Measurements from ENCODE around the gene SYN1.
"Not testable (repeated sequence)": the region's sequence is repeated elsewhere in the genome, so short reads cannot be mapped to it uniquely, and the experiment has no call there.

SYN1 gene

GRCh38 chrX:47619486-47620302 is at the start of gene SYN1:
TSS of gene SYN1 (minus strand) at chrX:47619857. CDS start at chrX:47619728, 129 bp downstream.
- peak within 1 kb of the TSS; percentile 57 for H3K4me3 ChIP-seq (ENCODE audit: low read depth, low read length)
- no peak within 1 kb of the TSS for H3K9ac ChIP-seq (ENCODE audit: low read depth, low read length)
- H3K27me3 ChIP-seq (ENCODE audit: control insufficient read depth, insufficient read depth, low read length) = no peaks in the 10 kb centered on the region
- no peaks in the 10 kb centered on the region for H3K36me3 ChIP-seq (ENCODE audit: control insufficient read depth, insufficient read depth, low read length)
- H3K4me1 ChIP-seq (ENCODE audit: control insufficient read depth, insufficient read depth, low read length) = no peaks in the 10 kb centered on the region
- peaks cover 23% of the 10 kb centered on the region for H3K9me3 ChIP-seq (ENCODE audit: control insufficient read depth, insufficient read depth, low read length)
- no peak within 1 kb of the TSS for H3K27ac ChIP-seq (ENCODE audit: low read depth, low read length)

DNA sequence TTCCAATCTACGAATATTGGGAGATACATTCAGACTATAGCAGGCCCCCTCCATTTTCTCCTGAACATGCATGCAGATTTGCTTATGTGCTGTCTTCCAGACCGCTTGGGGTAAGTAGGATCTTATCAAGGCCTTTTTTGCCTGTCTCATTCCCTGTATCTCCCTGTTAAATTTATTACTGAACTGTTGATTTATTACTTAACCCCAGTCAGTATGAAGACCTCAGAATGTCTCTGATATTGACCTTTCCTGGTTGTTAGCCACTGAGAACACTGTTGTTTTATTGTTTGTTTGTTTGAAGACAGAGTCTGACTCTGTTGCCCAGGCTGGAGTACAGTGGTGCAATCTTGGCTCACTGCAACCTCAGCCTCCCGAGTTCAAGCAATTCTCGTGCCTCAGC is 46.1 kb upstream of the SYN1 start:
- H3K4me1 ChIP-seq (ENCODE audit: control insufficient read depth, insufficient read depth, low read length); H3K27ac ChIP-seq (ENCODE audit: low read depth, low read length); H3K4me3 ChIP-seq (ENCODE audit: low read depth, low read length); H3K9ac ChIP-seq (ENCODE audit: low read depth, low read length); H3K36me3 ChIP-seq (ENCODE audit: control insufficient read depth, insufficient read depth, low read length); H3K27me3 ChIP-seq (ENCODE audit: control insufficient read depth, insufficient read depth, low read length): not testable (repeated sequence)
- peaks cover 15% of the 10 kb centered on the region for H3K9me3 ChIP-seq (ENCODE audit: control insufficient read depth, insufficient read depth, low read length)

GRCh38 chrX:47664737-47665136 is 45.1 kb upstream of the SYN1 start:
- H3K4me3 ChIP-seq (ENCODE audit: low read depth, low read length) = no peak overlapping the region
- H3K9me3 ChIP-seq (ENCODE audit: control insufficient read depth, insufficient read depth, low read length) = peaks cover 17% of the 10 kb centered on the region
- H3K36me3 ChIP-seq (ENCODE audit: control insufficient read depth, insufficient read depth, low read length) = no peaks in the 10 kb centered on the region
- no peak overlapping the region for H3K27ac ChIP-seq (ENCODE audit: low read depth, low read length)
- no peaks in the 10 kb centered on the region for H3K4me1 ChIP-seq (ENCODE audit: control insufficient read depth, insufficient read depth, low read length)
- H3K9ac ChIP-seq (ENCODE audit: low read depth, low read length) = no peak overlapping the region
- H3K27me3 ChIP-seq (ENCODE audit: control insufficient read depth, insufficient read depth, low read length) = no peaks in the 10 kb centered on the region

- H3K9me3 ChIP-seq (ENCODE audit: control insufficient read depth, insufficient read depth, low read length) = peaks cover 28% of the 10 kb centered on the region
- no peak overlapping the region for H3K9ac ChIP-seq (ENCODE audit: low read depth, low read length)
- no peaks in the 10 kb centered on the region for H3K4me1 ChIP-seq (ENCODE audit: control insufficient read depth, insufficient read depth, low read length)
- no peaks in the 10 kb centered on the region for H3K27me3 ChIP-seq (ENCODE audit: control insufficient read depth, insufficient read depth, low read length)
- no peak overlapping the region for H3K4me3 ChIP-seq (ENCODE audit: low read depth, low read length)
- peaks cover 3% of the 10 kb centered on the region; the same call in 1 of the 2 replicates for H3K36me3 ChIP-seq (ENCODE audit: control insufficient read depth, insufficient read depth, low read length)
- no peak overlapping the region for H3K27ac ChIP-seq (ENCODE audit: low read depth, low read length)
These were observed 42.5 kb upstream of the SYN1 start for GRCh38 chrX:47662144-47662657.

DNA sequence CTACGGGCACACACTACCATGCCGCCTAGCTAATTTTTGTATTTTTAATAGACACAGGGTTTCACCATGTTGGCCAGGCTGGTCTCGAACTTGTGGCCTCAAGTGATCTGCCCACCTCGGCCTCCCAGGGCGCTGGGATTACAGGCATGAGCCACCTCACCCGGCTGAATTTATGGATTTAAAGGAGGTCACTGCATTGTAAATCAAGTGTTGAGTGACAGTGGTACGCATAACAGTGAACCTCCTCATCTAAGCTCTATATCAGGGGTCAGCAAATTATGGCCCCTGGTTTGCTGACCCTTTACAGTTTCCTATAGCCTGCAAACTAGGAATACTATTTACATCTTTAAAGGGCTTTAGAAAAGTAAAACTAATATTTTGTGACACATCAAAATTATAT is 41.9 kb upstream of the SYN1 start:
- no peaks in the 10 kb centered on the region for H3K4me1 ChIP-seq (ENCODE audit: control insufficient read depth, insufficient read depth, low read length)
- peaks cover 30% of the 10 kb centered on the region for H3K9me3 ChIP-seq (ENCODE audit: control insufficient read depth, insufficient read depth, low read length)
- H3K27me3 ChIP-seq (ENCODE audit: control insufficient read depth, insufficient read depth, low read length) = no peaks in the 10 kb centered on the region
- no peak overlapping the region for H3K27ac ChIP-seq (ENCODE audit: low read depth, low read length)
- no peak overlapping the region for H3K9ac ChIP-seq (ENCODE audit: low read depth, low read length)
- no peak overlapping the region for H3K4me3 ChIP-seq (ENCODE audit: low read depth, low read length)
- peaks cover 10% of the 10 kb centered on the region for H3K36me3 ChIP-seq (ENCODE audit: control insufficient read depth, insufficient read depth, low read length)

DNA sequence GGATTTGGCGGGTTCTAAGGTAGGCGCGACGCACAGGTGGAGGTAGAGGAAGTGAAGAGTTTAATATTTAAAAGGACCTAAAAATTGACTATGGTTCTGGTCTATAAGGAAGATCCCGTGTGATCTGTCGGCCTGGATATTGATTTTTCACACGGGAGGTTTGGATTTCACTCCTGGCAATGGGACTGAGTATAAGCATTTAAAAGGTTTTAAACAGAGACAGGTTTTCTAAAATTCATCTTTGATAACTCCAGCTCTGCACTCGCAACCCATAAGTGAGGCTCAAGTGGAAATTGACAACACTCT is 39.7 kb upstream of the SYN1 start:
- H3K27ac ChIP-seq (ENCODE audit: low read depth, low read length) = no peak overlapping the region
- no peaks in the 10 kb centered on the region for H3K4me1 ChIP-seq (ENCODE audit: control insufficient read depth, insufficient read depth, low read length)
- H3K27me3 ChIP-seq (ENCODE audit: control insufficient read depth, insufficient read depth, low read length) = no peaks in the 10 kb centered on the region
- no peak overlapping the region for H3K9ac ChIP-seq (ENCODE audit: low read depth, low read length)
- peaks cover 29% of the 10 kb centered on the region for H3K9me3 ChIP-seq (ENCODE audit: control insufficient read depth, insufficient read depth, low read length)
- H3K4me3 ChIP-seq (ENCODE audit: low read depth, low read length) = peak overlapping the region; percentile 94
- H3K36me3 ChIP-seq (ENCODE audit: control insufficient read depth, insufficient read depth, low read length) = peaks cover 26% of the 10 kb centered on the region

- H3K9ac ChIP-seq (ENCODE audit: low read depth, low read length) = peak within 1 kb of the TSS; percentile 98
- peak within 1 kb of the TSS; percentile 99 for H3K27ac ChIP-seq (ENCODE audit: low read depth, low read length)
- H3K9me3 ChIP-seq (ENCODE audit: control insufficient read depth, insufficient read depth, low read length) = peaks cover 32% of the 10 kb centered on the region
- peak within 1 kb of the TSS; percentile 94 for H3K4me3 ChIP-seq (ENCODE audit: low read depth, low read length)
- no peaks in the 10 kb centered on the region for H3K27me3 ChIP-seq (ENCODE audit: control insufficient read depth, insufficient read depth, low read length)
- H3K36me3 ChIP-seq (ENCODE audit: control insufficient read depth, insufficient read depth, low read length) = peaks cover 26% of the 10 kb centered on the region
- H3K4me1 ChIP-seq (ENCODE audit: control insufficient read depth, insufficient read depth, low read length) = no peaks in the 10 kb centered on the region
These were observed 39.2 kb upstream of the SYN1 start, which contains the start of gene UXT for GRCh38 chrX:47658684-47659420. TSS of gene UXT (minus strand) at chrX:47659180. CDS start at chrX:47658927, 253 bp downstream.

DNA sequence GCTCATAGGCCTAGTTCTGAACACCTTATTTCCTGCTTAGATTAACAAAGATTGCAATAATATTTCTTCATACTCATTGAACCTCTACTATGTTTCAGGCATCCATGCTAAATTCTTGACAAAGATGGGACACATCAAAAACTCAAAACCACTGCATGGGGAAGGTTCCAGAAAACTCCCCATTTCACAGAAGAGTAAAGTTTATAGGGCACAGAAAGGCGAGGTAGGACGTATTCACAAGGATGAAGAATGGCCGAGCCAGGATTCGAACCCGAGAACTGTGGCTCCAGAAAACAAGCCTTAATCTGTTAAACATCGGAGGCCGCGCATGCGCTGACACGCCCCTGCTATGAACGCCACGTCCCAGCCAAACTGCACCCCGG is 38.6 kb upstream of the SYN1 start:
- peak overlapping the region; percentile 75 for H3K9ac ChIP-seq (ENCODE audit: low read depth, low read length)

GRCh38 chrX:47651043-47651905 is 31.6 kb upstream of the SYN1 start:
- H3K4me3 ChIP-seq (ENCODE audit: low read depth, low read length) = peak overlapping the region; percentile 68
- H3K9ac ChIP-seq (ENCODE audit: low read depth, low read length) = no peak overlapping the region; the same call in 1 of the 2 replicates
- peaks cover 37% of the 10 kb centered on the region for H3K9me3 ChIP-seq (ENCODE audit: control insufficient read depth, insufficient read depth, low read length)
- peak overlapping the region; percentile 78 for H3K27ac ChIP-seq (ENCODE audit: low read depth, low read length)
- H3K36me3 ChIP-seq (ENCODE audit: control insufficient read depth, insufficient read depth, low read length) = peaks cover 35% of the 10 kb centered on the region
- no peaks in the 10 kb centered on the region; the same call in 1 of the 2 replicates for H3K4me1 ChIP-seq (ENCODE audit: control insufficient read depth, insufficient read depth, low read length)
- H3K27me3 ChIP-seq (ENCODE audit: control insufficient read depth, insufficient read depth, low read length) = no peaks in the 10 kb centered on the region

More for the DNA sequence above, 38.6 kb upstream of the SYN1 start:
- Histone ChIP-seq H3K27ac (ENCODE audit: low read depth, low read length) (peak overlapping the region; percentile 99), H3K36me3 (ENCODE audit: control insufficient read depth, insufficient read depth, low read length) (peaks cover 30% of the 10 kb centered on the region), H3K9me3 (ENCODE audit: control insufficient read depth, insufficient read depth, low read length) (peaks cover 38% of the 10 kb centered on the region), H3K4me1 (ENCODE audit: control insufficient read depth, insufficient read depth, low read length) (no peaks in the 10 kb centered on the region), H3K4me3 (ENCODE audit: low read depth, low read length) (peak overlapping the region; percentile 94), H3K27me3 (ENCODE audit: control insufficient read depth, insufficient read depth, low read length) (no peaks in the 10 kb centered on the region)

DNA sequence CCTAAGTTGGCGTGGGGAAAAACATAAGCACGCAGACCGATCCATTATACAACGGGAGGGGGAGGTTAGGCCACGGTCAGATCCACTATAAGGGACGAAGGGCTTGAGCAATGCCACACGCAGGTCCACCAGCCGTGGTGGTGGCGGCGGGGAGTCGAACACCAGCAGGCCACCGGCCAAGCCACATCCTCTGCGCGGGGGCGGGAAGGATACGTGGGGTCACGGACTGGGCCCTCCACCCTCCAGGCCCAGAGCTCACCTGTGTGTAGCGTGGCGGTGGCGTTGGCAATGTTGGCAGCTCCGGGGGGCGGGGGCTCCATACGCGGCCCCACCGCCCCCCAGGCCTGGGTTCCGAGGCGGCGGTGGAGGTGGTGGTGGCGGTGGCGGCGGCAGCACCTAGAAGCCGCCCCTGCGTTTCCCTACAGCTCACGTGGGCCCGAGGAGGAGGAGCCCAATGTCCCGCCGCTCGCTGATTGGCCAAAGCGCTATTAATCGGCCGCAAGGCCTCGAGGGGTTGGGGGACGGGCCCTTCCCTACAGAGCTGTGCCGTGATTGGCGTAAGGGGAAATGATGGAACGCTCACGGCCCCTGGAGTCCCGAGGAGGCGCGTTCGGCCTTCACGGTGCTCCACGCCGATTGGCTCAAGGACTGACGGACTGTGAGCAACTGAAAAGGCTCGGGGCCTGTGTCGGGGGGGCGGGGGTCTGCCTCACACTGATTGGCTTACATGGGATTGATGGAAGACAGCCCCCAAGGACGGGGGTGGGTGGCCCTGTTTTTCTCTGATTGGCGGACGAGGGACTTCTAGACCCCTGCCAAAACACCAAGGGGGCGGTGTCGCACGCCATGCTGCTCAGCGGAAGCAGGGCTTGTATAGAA is 30.7 kb upstream of the SYN1 start, which contains the start of gene ELK1:
Gene ELK1 (minus strand): TSS at position 400 of the 879 bp plus-strand sequence. CDS start 9,122 bp downstream, outside the sequence.
- Histone ChIP-seq H3K4me1 (ENCODE audit: control insufficient read depth, insufficient read depth, low read length) (no peaks in the 10 kb centered on the region; the same call in 1 of the 2 replicates), H3K9ac (ENCODE audit: low read depth, low read length) (peak within 1 kb of the TSS; percentile 66; the same call in 1 of the 2 replicates), H3K27me3 (ENCODE audit: control insufficient read depth, insufficient read depth, low read length) (no peaks in the 10 kb centered on the region), H3K9me3 (ENCODE audit: control insufficient read depth, insufficient read depth, low read length) (peaks cover 33% of the 10 kb centered on the region), H3K27ac (ENCODE audit: low read depth, low read length) (peak within 1 kb of the TSS; percentile 78), H3K36me3 (ENCODE audit: control insufficient read depth, insufficient read depth, low read length) (peaks cover 26% of the 10 kb centered on the region), H3K4me3 (ENCODE audit: low read depth, low read length) (peak within 1 kb of the TSS; percentile 85)

Measured in HUES48 (cell line).